ENCODE results near the gene LIMD2.
A peak's percentile ranks its signal among the peaks of the same experiment; 100 is the strongest.
"Not testable (repeated sequence)": the region's sequence is repeated elsewhere in the genome, so short reads cannot be mapped to it uniquely, and the experiment has no call there.

Gene LIMD2

GRCh38 chr17:63699638-63700527 is at the start of gene LIMD2:
Gene LIMD2 (minus strand): TSS chr17:63700125. CDS start chr17:63699298, 827 bp downstream.
- peak; percentile 81 for DNase-seq

- peak; percentile 98 for DNase-seq
Measured at GRCh38 chr17:63741408-63742173, 41.7 kb upstream of the LIMD2 start, which contains the start of gene STRADA. Gene STRADA (minus strand): TSS chr17:63741799. CDS start chr17:63728369, 13,430 bp downstream.

GRCh38 chr17:63741143-63741407 is 41.1 kb upstream of the LIMD2 start:
- no peak for DNase-seq

GRCh38 chr17:63740464-63741142 is 40.7 kb upstream of the LIMD2 start:
- no peak for DNase-seq

GRCh38 chr17:63735691-63736090 is 35.8 kb upstream of the LIMD2 start:
- no peak for DNase-seq

GRCh38 chr17:63722403-63722802 is 22.5 kb upstream of the LIMD2 start:
- DNase-seq: no peak

- not testable (repeated sequence) for DNase-seq
Measured at GRCh38 chr17:63720194-63720593, 20.3 kb upstream of the LIMD2 start.

GRCh38 chr17:63718988-63719387 is 19.1 kb upstream of the LIMD2 start:
- no peak for DNase-seq

GRCh38 chr17:63716426-63716825 is 16.5 kb upstream of the LIMD2 start:
- no peak for DNase-seq

- DNase-seq: no peak
Measured at GRCh38 chr17:63714550-63715277, 14.8 kb upstream of the LIMD2 start.

- no peak for DNase-seq
Measured at GRCh38 chr17:63709110-63709509, 9.2 kb upstream of the LIMD2 start.

- no peak for DNase-seq
Measured at GRCh38 chr17:63707151-63707550, 7.2 kb upstream of the LIMD2 start.

GRCh38 chr17:63706336-63707082 is 6.6 kb upstream of the LIMD2 start:
- no peak for DNase-seq

- no peak for DNase-seq
Measured at GRCh38 chr17:63705657-63706056, 5.7 kb upstream of the LIMD2 start.

GRCh38 chr17:63704836-63705235 is 4.9 kb upstream of the LIMD2 start:
- no peak for DNase-seq

- DNase-seq: no peak
Measured at GRCh38 chr17:63704259-63704576, 4.3 kb upstream of the LIMD2 start.

- DNase-seq: no peak
Measured at GRCh38 chr17:63703556-63704258, 3.8 kb upstream of the LIMD2 start.

GRCh38 chr17:63703029-63703428 is 3.1 kb upstream of the LIMD2 start:
- no peak for DNase-seq

GRCh38 chr17:63702721-63703015 is 2.7 kb upstream of the LIMD2 start:
- no peak for DNase-seq

GRCh38 chr17:63701868-63702720 is 2.2 kb upstream of the LIMD2 start:
- DNase-seq: peak; percentile 65

- DNase-seq: no peak
Measured at GRCh38 chr17:63701456-63701820, 1.5 kb upstream of the LIMD2 start.
